CD4-positive, alpha-beta T cell treated with Interleukin-4 for 1 hour (primary cell): ENCODE results near the gene DDIAS.
A peak's percentile ranks its signal among the peaks of the same experiment; 100 is the strongest.
"Not testable (repeated sequence)": the region's sequence is repeated elsewhere in the genome, so short reads cannot be mapped to it uniquely, and the experiment has no call there.

ENCODE experiments used
- DNase-seq, 2 donors: peaks; one replicate each; pipeline ENCODE4 v3.0.0-alpha.2; 2020 to 2022

DDIAS gene

GRCh38 chr11:82889133-82890001 lies 12.2 kb upstream of the DDIAS start:
- DNase-seq: peak in 1 of 2 donors; percentile 28

GRCh38 chr11:82890002-82890341 lies 11.6 kb upstream of the DDIAS start:
- no peak for DNase-seq

GRCh38 chr11:82890936-82891335 lies 10.6 kb upstream of the DDIAS start:
- no peak for DNase-seq

GRCh38 chr11:82892611-82893169 lies 8.8 kb upstream of the DDIAS start:
- DNase-seq: no peak

- DNase-seq: peak in 1 of 2 donors; percentile 47
Measured at GRCh38 chr11:82895437-82896091, 6.0 kb upstream of the DDIAS start.

GRCh38 chr11:82896183-82896582 lies 5.4 kb upstream of the DDIAS start:
- DNase-seq: no peak

GRCh38 chr11:82898241-82898640 lies 3.3 kb upstream of the DDIAS start:
- no peak for DNase-seq

- peak in 1 of 2 donors; percentile 44 for DNase-seq
Measured at GRCh38 chr11:82899186-82899820, 2.2 kb upstream of the DDIAS start.

GRCh38 chr11:82899957-82900276 lies 1.6 kb upstream of the DDIAS start:
- DNase-seq: no peak

- DNase-seq: peak; percentile 94
Measured at GRCh38 chr11:82900277-82901164, 1.0 kb upstream of the DDIAS start, which contains the start of gene PRCP. Gene PRCP (minus strand): TSS chr11:82900430. CDS start chr11:82900402, 28 bp downstream.

- no peak for DNase-seq
Measured at GRCh38 chr11:82901922-82902485, 468 bp downstream of the DDIAS start.

GRCh38 chr11:82902880-82903279 lies 1.3 kb downstream of the DDIAS start:
- DNase-seq: no peak

- no peak for DNase-seq
Measured at GRCh38 chr11:82903843-82904586, 2.5 kb downstream of the DDIAS start.

- DNase-seq: peak in 1 of 2 donors; percentile 69
Measured at GRCh38 chr11:82906236-82906635, 4.7 kb downstream of the DDIAS start.

GRCh38 chr11:82906931-82907330 lies 5.4 kb downstream of the DDIAS start:
- no peak for DNase-seq

GRCh38 chr11:82907371-82907770 lies 5.8 kb downstream of the DDIAS start:
- peak in 1 of 2 donors; percentile 13 for DNase-seq

- DNase-seq: no peak
Measured at GRCh38 chr11:82908311-82908710, 6.8 kb downstream of the DDIAS start.

- DNase-seq: no peak
Measured at GRCh38 chr11:82909015-82909640, 7.6 kb downstream of the DDIAS start.

- DNase-seq: not testable (repeated sequence)
Measured at GRCh38 chr11:82919786-82920185, 18.2 kb downstream of the DDIAS start.

GRCh38 chr11:82920227-82920626 lies 18.7 kb downstream of the DDIAS start:
- DNase-seq: peak in 1 of 2 donors; percentile 64
